HuH-7 (cell line): ENCODE results near the gene BPIFB2.

ENCODE experiments used
- DNase-seq: peaks from one replicate; pipeline ENCODE4 v3.0.0; 2011; ENCODE audit warnings: low spot score

Gene BPIFB2

GRCh38 chr20:33022694-33023438, 15.4 kb downstream of the BPIFB2 start:
- no peak for DNase-seq

- no peak for DNase-seq
Measured at GRCh38 chr20:33023439-33024242, 16.1 kb downstream of the BPIFB2 start.

GRCh38 chr20:33024243-33024560, 16.7 kb downstream of the BPIFB2 start:
- no peak for DNase-seq

- no peak for DNase-seq
Measured at GRCh38 chr20:33024609-33025317, 17.3 kb downstream of the BPIFB2 start.

- no peak for DNase-seq
Measured at GRCh38 chr20:33025318-33025876, 17.9 kb downstream of the BPIFB2 start.

GRCh38 chr20:33026072-33026778, 18.7 kb downstream of the BPIFB2 start:
- DNase-seq: no peak

- no peak for DNase-seq
Measured at GRCh38 chr20:33026779-33027759, 19.6 kb downstream of the BPIFB2 start.

- DNase-seq: no peak
Measured at GRCh38 chr20:33027769-33028751, 20.6 kb downstream of the BPIFB2 start.

GRCh38 chr20:33028875-33029274, 21.4 kb downstream of the BPIFB2 start:
- DNase-seq: no peak

GRCh38 chr20:33030076-33030475, 22.6 kb downstream of the BPIFB2 start:
- DNase-seq: no peak

- DNase-seq: no peak
Measured at GRCh38 chr20:33030569-33030968, 23.1 kb downstream of the BPIFB2 start.

- DNase-seq: no peak
Measured at GRCh38 chr20:33031531-33031930, 24.0 kb downstream of the BPIFB2 start, which contains the start of gene BPIFB6. Gene BPIFB6, plus strand, starts transcription at chr20:33031648. Its CDS starts 0 bp downstream, at chr20:33031648.

GRCh38 chr20:33032555-33032954, 25.1 kb downstream of the BPIFB2 start:
- no peak for DNase-seq

GRCh38 chr20:33033381-33033780, 25.9 kb downstream of the BPIFB2 start:
- DNase-seq: no peak

GRCh38 chr20:33034115-33034514, 26.6 kb downstream of the BPIFB2 start:
- DNase-seq: no peak

GRCh38 chr20:33034901-33035492, 27.5 kb downstream of the BPIFB2 start:
- DNase-seq: no peak

GRCh38 chr20:33037456-33037855, 30.0 kb downstream of the BPIFB2 start:
- no peak for DNase-seq

- DNase-seq: no peak
Measured at GRCh38 chr20:33038243-33038642, 30.7 kb downstream of the BPIFB2 start.

GRCh38 chr20:33042430-33042829, 34.9 kb downstream of the BPIFB2 start:
- DNase-seq: no peak
